Thoracic aorta (tissue), 2 donors: ENCODE results near the gene SPECC1. TPM values are rescaled to one million over a fixed set of nuclear protein-coding genes. Genes with fewer than 3 reads are reported as not detected.
"Not testable (repeated sequence)": the region's sequence is repeated elsewhere in the genome, so short reads cannot be mapped to it uniquely, and the experiment has no call there.

Source experiments
- ATAC-seq: fragments of 150-250 bp; one replicate; pipeline ENCODE4 v1.8.0; 2017; ENCODE audit warnings: low read depth; ENCODE audit not compliant: insufficient number of reproducible peaks, low FRiP score
- DNase-seq: peaks from one replicate; pipeline ENCODE4 v3.0.0-alpha.2; 2020; ENCODE audit warnings: low spot score
- H3K27ac ChIP-seq, 2 donors: fragments of 200-600 bp; sonication (generic); 1 replicate in 1 of 2; 2 replicates in 1 of 2; pipeline ENCODE4 v1.5.1; 2016; ENCODE audit warnings: mild to moderate bottlenecking in 2 of 2, moderate library complexity in 2 of 2
- H3K27me3 ChIP-seq: fragments of 200-600 bp; sonication (generic); replicated peaks from 2 replicates; pipeline ENCODE4 v1.6.0; 2016; ENCODE audit warnings: mild to moderate bottlenecking; ENCODE audit not compliant: insufficient read depth
- H3K36me3 ChIP-seq: fragments of 200-600 bp; sonication (generic); one replicate; pipeline ENCODE4 v1.5.1; 2016
- H3K4me1 ChIP-seq, 2 donors: fragments of 200-600 bp; sonication (generic); 1 replicate in 1 of 2; 2 replicates in 1 of 2; pipeline versions ENCODE4 v1.5.1 to v1.6.0; 2016; ENCODE audit warnings: low read depth in 2 of 2, mild to moderate bottlenecking in 1 of 2; ENCODE audit not compliant: control insufficient read depth in 1 of 2
- H3K4me3 ChIP-seq: fragments of 200-600 bp; sonication (generic); 2 replicates; pipeline ENCODE4 v1.5.1; 2016; ENCODE audit warnings: mild to moderate bottlenecking
- H3K9me3 ChIP-seq: fragments of 200-600 bp; sonication (generic); 2 replicates; pipeline ENCODE4 v1.5.1; 2016
- CTCF ChIP-seq: fragments of 200-600 bp; sonication (generic); IDR thresholded peaks from one replicate; pipeline ENCODE4 v1.5.1; 2019; ENCODE audit warnings: antibody characterized with exemption
- total RNA-seq, 2 donors: library from RNA; depleted of rRNA; stranded (reverse); fragments of >200 nt; gene quantifications; one replicate each; pipeline versions ENCODE4 v1.1.0 to v1.2.3, GENCODE V29; 2016

Gene SPECC1
- total RNA-seq, 2 donors from 2014 or later: 89.8 to 91.9 TPM

GRCh38 chr17:20155258-20156195, 146.4 kb downstream of the SPECC1 start:
- H3K4me1 ChIP-seq: peaks cover 4 to 8% of the 10 kb centered on the region in 2 donors
- peak overlapping the region; percentile 52 to 71 for H3K27ac ChIP-seq
- peak; percentile 96 for DNase-seq

GRCh38 chr17:20156196-20157000, 147.2 kb downstream of the SPECC1 start:
- peak overlapping the region; percentile 82 for H3K4me3 ChIP-seq
- H3K9me3 ChIP-seq: no peaks in the 10 kb centered on the region
- no peak for TF ChIP-seq CTCF
- H3K27ac ChIP-seq: peak overlapping the region; percentile 52 to 71
- DNase-seq: no peak
- peak; percentile 58 for ATAC-seq
- no peaks in the 10 kb centered on the region for H3K27me3 ChIP-seq
- peaks cover 4 to 8% of the 10 kb centered on the region in 2 donors for H3K4me1 ChIP-seq
- H3K36me3 ChIP-seq: no peaks in the 10 kb centered on the region

More at GRCh38 chr17:20155258-20156195, 146.4 kb downstream of the SPECC1 start:
- Histone ChIP-seq H3K4me3 (peak overlapping the region; percentile 82), H3K9me3 (no peaks in the 10 kb centered on the region), H3K36me3 (no peaks in the 10 kb centered on the region), H3K27me3 (no peaks in the 10 kb centered on the region)
- TF ChIP-seq CTCF: peak; percentile 25
- peak; percentile 89 for ATAC-seq

- Histone ChIP-seq H3K36me3 (no peaks in the 10 kb centered on the region), H3K27ac (peak overlapping the region; percentile 52 to 71), H3K9me3 (no peaks in the 10 kb centered on the region), H3K27me3 (no peaks in the 10 kb centered on the region), H3K4me3 (peak overlapping the region; percentile 82), H3K4me1 (peaks cover 4 to 8% of the 10 kb centered on the region in 2 donors)
- ATAC-seq: no peak
- no peak for DNase-seq
- TF ChIP-seq CTCF: no peak
These were observed 147.8 kb downstream of the SPECC1 start for GRCh38 chr17:20157001-20157310.

GRCh38 chr17:20158580-20158979, 149.4 kb downstream of the SPECC1 start:
- H3K27ac ChIP-seq: no peak overlapping the region
- no peak for TF ChIP-seq CTCF
- H3K9me3 ChIP-seq: no peaks in the 10 kb centered on the region
- no peak for DNase-seq
- H3K36me3 ChIP-seq: no peaks in the 10 kb centered on the region
- peaks cover 4 to 8% of the 10 kb centered on the region in 2 donors for H3K4me1 ChIP-seq
- no peaks in the 10 kb centered on the region for H3K27me3 ChIP-seq
- no peak overlapping the region for H3K4me3 ChIP-seq
- no peak for ATAC-seq

- Histone ChIP-seq H3K4me1 (peaks cover 4 to 8% of the 10 kb centered on the region in 2 donors), H3K9me3 (no peaks in the 10 kb centered on the region), H3K36me3 (no peaks in the 10 kb centered on the region), H3K27me3 (no peaks in the 10 kb centered on the region), H3K4me3 (no peak overlapping the region), H3K27ac (no peak overlapping the region)
- DNase-seq: no peak
- TF ChIP-seq CTCF: no peak
- no peak for ATAC-seq
These were observed 150.4 kb downstream of the SPECC1 start for GRCh38 chr17:20159406-20160069.

GRCh38 chr17:20165516-20165915, 156.4 kb downstream of the SPECC1 start:
- DNase-seq, H3K27ac ChIP-seq, H3K27me3 ChIP-seq, H3K4me1 ChIP-seq, ATAC-seq, H3K4me3 ChIP-seq, H3K9me3 ChIP-seq, H3K36me3 ChIP-seq: not testable (repeated sequence)
